Fibroblast of skin of left biceps (primary cell): ENCODE results near the gene FADS2.
A peak's percentile ranks its signal among the peaks of the same experiment; 100 is the strongest.

Experiments used
- DNase-seq, 2 experiments: peaks; one replicate each; pipeline ENCODE4 v3.0.0-alpha.2; 2013; ENCODE audit warnings: low read depth in 2 of 2

The FADS2 gene

DNA sequence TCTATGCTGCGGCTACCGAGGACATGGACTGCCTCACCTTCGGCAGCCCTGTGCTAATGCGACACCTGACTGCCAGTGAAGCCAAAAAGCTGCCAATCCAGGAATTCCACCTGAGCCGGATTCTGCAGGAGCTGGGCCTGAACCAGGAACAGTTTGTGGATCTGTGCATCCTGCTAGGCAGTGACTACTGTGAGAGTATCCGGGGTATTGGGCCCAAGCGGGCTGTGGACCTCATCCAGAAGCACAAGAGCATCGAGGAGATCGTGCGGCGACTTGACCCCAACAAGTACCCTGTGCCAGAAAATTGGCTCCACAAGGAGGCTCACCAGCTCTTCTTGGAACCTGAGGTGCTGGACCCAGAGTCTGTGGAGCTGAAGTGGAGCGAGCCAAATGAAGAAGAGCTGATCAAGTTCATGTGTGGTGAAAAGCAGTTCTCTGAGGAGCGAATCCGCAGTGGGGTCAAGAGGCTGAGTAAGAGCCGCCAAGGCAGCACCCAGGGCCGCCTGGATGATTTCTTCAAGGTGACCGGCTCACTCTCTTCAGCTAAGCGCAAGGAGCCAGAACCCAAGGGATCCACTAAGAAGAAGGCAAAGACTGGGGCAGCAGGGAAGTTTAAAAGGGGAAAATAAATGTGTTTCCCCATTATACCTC is 32.1 kb upstream of the FADS2 start:
- no peak for DNase-seq

- peak in 1 of 2 experiments; percentile 53 for DNase-seq
Measured at GRCh38 chr11:61797263-61797944, 30.7 kb upstream of the FADS2 start.

DNA sequence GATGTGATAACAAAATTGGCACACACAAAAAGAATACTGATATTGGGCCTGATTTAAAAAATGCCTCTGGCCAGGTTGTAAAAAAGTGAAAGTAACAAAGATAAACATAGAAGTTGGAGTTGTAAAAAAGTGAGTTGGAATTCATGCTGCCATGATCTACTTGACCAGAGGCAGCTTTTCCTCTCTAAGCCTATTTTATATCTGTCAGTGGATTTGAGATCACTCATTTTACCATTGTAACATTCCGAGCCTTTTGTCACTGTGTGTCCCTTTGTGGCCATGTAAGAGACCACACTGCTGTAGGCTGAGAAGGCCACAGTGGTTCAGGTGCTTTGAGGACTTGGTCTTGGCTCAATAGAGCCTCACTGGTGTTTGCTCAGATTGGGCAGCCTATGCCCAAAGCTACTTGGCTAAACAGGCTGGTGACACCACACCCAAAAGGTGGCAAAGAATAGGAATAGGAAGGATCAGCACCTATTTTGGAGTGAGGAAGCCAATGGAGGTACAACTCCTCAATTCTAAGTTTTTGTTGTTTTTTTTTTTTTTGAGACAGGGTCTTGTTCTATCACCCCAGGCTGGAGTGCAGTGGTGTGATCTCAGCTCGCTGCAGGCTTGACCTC is 28.3 kb upstream of the FADS2 start:
- no peak for DNase-seq

DNA sequence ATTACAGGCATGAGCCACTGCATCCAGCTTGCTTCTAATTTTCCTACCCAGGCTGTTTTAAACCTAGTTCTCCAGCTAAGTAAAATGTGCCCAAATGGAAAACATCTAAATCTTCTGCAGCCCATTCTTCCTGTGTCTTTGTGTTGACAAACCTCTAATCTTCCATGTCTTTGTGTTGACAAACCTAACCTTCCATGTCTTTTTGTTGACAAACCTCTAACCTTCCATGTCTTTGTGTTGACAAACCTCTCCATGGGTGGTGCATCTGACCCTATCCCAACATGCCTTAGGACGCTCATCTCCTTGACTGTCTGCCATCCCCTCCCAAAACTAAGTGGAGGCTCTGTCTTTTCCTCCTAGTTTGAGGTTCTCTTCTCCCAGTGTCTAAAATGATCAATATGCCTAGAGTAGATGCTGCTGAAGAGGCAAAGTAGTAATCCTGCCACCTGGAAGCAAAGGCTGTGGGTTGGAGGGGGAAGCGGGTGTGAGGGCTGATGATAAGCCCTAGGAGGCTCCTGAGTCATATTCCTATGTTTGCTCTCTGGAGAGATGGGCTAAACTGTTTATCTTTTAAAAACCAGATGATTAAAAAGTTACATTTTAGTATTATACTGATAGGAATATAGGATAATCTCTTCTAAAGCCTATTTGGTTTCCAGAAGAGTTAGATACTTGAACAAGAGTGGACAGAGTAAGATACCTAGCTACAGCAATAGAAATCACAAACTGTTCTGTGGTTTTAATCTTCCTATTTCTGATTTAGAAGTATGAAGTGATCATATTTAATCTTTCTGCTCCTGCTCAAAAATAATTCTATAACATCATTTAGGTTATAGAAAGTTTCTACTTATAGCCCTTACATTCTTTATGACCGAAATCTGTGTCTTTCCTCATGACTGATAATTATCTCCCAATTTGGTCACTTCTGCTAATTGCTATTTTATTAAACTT is 27.5 kb upstream of the FADS2 start:
- no peak for DNase-seq

GRCh38 chr11:61802605-61803004 is 25.5 kb upstream of the FADS2 start:
- no peak for DNase-seq

- no peak for DNase-seq
Measured at GRCh38 chr11:61803889-61804647, 24.0 kb upstream of the FADS2 start.

- DNase-seq: no peak
Measured at GRCh38 chr11:61805146-61805545, 23.0 kb upstream of the FADS2 start.

- DNase-seq: no peak
Measured at GRCh38 chr11:61806785-61807184, 21.3 kb upstream of the FADS2 start.

DNA sequence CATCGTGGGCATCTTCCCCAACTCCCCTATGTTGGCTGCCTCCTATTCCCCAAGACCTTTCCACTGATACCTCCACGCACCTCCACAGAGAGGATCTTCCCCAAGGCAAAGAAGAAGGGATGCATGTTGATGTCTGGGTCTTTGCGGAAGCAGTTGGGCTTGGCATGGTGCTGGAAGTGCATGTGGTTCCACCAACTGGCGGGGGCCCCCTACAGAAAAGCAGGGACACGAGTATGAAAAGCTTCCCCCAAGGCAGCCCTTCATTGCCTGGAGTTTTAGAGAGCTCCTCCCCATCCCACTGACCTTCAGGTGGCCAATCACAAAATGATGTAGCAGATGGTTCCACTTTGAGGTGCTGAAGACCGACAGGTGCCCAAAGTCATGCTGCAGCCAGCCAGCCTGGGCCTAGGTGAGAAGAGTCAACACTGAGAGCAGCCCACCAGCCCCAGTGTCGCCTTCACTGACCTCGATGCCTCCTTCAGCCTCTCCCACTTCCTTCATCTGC is 17.4 kb upstream of the FADS2 start:
- DNase-seq: no peak

- no peak for DNase-seq
Measured at GRCh38 chr11:61811831-61812230, 16.3 kb upstream of the FADS2 start.

- DNase-seq: no peak
Measured at GRCh38 chr11:61812736-61813411, 15.2 kb upstream of the FADS2 start.

GRCh38 chr11:61814247-61814957 is 13.7 kb upstream of the FADS2 start:
- DNase-seq: no peak

- DNase-seq: peak; percentile 66 to 68
Measured at GRCh38 chr11:61814958-61815789, 12.9 kb upstream of the FADS2 start.

DNA sequence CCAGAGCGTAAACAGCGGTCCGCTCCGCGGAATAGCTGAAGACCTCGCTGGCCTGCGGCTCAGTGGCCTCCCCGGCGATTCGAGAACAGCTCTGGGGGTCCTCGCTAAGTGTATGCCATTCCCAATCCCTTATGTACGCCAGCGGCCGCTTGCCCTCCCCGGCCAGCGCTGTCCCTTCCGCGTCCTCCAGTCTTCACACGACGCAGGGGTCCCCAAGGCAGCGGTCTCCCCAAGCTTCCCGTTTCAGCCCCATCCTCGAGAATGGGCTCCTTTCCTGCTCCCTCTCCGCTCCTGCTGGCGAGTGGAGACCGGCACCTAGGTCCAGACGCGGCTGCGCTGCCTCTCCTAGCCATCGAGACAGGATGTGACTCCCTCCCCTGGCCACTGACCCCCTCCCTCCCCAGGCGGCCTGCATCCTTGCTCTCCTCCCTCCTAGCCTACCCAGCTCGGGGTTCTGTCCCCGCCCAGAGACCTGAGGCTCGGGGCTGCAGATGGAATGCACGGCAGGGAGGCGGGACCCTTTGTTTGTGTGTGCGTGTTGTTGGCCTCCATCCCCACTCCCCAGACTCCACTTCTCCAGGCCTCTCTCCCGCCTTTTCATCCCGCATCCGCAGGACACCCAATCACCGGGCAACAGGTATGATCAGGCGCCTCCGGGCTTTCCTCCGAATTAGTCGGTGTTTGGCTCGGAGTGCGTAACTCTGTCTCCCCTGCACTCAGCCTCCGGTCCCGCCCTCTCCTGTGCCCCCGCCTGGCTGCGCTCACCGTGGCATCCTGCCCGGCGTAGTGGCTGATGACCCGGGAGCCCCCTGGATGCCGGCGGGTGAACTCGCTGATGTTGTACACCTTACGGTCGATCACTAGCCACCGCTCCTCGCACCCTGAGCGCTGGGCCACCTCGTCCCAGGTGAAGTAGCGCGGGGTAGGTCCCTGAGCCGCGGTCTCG is 12.0 kb upstream of the FADS2 start:
- no peak for DNase-seq

DNA sequence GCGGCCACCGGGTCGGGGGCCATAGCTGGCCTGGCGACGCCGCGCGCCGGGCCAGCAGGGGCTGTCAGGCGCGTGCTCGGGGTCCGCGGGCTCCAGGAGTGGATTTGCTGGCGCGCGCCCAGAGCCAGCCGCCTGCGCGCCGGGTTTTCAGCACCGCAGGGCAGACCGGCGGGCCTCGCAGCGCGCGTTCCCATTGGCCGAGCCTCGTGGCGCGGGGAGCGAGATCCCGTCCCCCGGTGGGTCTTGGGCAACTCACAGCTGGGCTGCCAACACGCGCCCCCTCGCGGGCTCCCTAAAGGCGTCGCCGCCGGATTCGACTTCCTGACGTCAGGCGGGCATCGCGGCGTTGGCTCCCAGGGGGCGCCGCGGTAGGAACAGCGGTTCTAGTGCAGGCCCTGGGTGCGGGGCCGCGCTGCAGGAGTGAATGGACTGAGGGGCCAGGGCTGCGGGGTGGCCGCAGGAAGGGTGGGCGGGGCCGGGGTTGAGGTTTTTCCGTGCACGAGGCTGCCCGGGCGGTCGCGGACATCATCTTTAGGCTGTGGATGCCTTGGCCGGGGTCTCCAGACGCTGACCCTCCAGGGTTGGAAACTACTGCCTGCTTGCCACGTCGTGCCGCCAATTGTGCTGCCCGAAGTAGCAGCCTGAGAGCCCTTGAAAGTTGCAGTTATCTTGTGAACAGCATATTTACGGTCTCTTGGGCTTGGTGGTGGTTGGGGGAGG is 11.2 kb upstream of the FADS2 start, which contains the start of gene FADS1:
Gene FADS1, minus strand, starts transcription at position 268 of the 720 bp plus-strand sequence. Its CDS starts 74 bp downstream, at position 194.
- peak; percentile 76 to 78 for DNase-seq

- DNase-seq: no peak
Measured at GRCh38 chr11:61817471-61818202, 10.5 kb upstream of the FADS2 start.
